Stimulated activated CD8-positive, alpha-beta memory T cell treated with anti-CD3 and anti-CD28 coated beads, Interleukin-4, amount 100 ng/mL, for 48 hours (primary cell): Measurements from ENCODE around the gene PRKAG2.
A peak's percentile ranks its signal among the peaks of the same experiment; 100 is the strongest.
"Not testable (repeated sequence)": the region's sequence is repeated elsewhere in the genome, so short reads cannot be mapped to it uniquely, and the experiment has no call there.

ENCODE experiments used
- DNase-seq: peaks from one replicate; pipeline ENCODE4 v3.0.0-alpha.2; 2020

The PRKAG2 gene

GRCh38 chr7:151761957-151762356, 115.0 kb downstream of the PRKAG2 start:
- no peak for DNase-seq

GRCh38 chr7:151761231-151761630, 115.7 kb downstream of the PRKAG2 start:
- no peak for DNase-seq

- DNase-seq: peak; percentile 73
These were observed 117.3 kb downstream of the PRKAG2 start for GRCh38 chr7:151759591-151760042.

GRCh38 chr7:151758622-151759540, 118.0 kb downstream of the PRKAG2 start:
- DNase-seq: no peak

- no peak for DNase-seq
These were observed 119.6 kb downstream of the PRKAG2 start for GRCh38 chr7:151757274-151757673.

DNA sequence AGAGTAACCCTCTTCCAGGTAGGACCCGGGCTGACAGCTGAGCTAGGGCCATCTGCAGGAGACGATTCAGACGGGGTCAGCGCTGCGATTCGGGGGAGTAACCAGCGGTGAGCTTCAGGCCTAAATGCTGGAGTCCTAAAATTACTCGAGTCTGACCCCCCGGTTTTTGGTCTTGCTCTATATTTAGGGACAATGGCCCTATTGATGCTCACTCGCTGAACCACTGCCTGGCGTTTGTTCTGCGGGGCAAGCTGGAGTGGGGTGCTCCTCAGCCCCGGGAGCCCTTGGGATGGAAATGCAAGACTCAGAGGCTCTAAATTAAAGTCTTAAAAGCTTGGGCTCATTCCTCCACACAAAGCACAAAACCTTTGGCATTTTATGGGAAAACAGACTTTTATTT, 120.0 kb downstream of the PRKAG2 start:
- no peak for DNase-seq

GRCh38 chr7:151756076-151756731, 120.7 kb downstream of the PRKAG2 start:
- DNase-seq: peak; percentile 74

DNA sequence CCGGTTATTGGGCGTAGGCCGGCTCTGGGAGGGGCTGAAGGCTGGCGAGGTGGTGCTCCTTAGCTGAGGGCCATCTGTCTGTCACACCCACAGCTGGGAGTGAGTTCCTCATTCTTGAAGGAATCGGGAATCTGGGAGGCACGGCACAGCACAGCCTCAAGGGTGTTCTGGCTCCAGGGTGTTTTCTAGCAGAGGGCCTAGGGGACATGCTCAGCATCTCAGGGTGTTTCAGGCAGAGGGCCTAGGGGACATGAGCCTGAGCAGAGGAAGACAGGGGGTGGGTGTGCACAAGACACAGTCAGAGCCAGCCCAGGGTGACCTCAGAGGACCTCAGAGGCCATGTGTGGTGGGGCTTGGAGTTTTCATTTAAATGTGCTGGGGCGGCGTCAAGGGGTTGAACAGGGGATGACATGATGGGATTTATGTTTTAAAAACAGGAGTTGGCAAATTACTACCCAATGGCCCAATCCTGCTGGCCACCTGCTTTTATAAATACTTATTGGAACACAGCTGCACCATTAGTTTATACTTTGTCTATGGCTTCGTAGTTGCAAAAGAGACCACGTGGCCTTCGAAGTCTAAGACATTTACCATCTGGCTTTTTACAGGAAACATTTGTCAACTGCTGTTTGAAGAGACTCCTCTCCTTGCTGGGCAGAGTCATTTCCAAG, 121.6 kb downstream of the PRKAG2 start:
- no peak for DNase-seq

- DNase-seq: no peak
These were observed 122.2 kb downstream of the PRKAG2 start for GRCh38 chr7:151754688-151755130.

- DNase-seq: no peak
These were observed 122.7 kb downstream of the PRKAG2 start for GRCh38 chr7:151754142-151754590.

DNA sequence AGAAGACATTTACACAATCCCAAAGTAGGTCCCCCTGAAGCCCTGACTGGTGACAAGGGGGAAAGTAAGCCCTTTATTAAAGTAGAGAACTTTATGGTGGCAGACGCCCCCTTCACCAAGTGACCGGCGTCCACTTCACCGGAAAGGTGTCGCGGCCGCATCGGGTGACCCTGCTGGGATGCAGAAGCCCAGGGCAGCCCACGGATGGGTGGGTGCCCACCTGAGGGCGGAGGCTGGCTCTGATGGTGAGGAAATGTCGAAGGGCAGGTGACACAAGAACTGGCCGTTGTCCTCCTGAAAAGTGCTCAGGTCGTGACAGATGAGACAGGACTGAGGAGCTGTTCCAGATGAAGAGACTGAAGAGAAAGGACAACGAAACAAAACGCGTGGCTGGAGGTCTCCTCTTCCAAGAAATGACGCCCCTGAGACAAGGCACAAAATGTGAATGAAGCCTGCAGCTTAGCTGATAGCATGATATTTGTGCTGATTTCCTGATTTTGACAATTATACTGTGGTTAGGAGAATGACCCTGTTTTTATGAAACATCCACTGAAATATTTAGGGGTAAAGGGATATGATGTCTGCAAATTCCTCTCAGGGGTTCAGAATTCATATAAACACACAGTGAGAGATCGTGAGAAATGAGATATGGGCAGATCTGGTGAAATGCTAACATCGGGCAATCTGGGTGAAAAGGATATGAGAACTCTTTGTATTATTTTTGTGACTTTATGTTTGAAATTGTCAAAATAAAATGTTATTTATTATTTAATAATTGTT, 123.9 kb downstream of the PRKAG2 start:
- DNase-seq: no peak

GRCh38 chr7:151752037-151752436, 124.9 kb downstream of the PRKAG2 start:
- no peak for DNase-seq

DNA sequence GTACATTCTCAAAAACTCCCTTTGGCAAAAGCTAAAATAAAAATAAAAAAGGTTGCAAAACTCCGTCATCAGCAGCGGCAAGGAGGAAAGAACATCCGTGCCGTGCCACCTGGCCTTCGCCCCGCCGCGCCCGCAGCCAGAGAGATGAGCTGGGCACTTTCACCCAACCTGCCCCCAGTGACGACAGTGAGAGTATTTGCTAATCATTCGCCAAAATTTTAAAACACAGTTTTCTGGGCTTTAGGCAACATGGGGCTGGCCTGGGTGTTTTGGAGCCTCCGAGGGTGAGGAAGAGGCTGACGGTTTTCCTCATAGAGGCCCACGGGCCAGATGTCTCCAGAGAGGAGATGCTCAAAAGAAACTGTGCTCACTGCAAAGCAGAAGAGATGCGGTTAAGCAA, 128.2 kb downstream of the PRKAG2 start:
- DNase-seq: no peak

DNA sequence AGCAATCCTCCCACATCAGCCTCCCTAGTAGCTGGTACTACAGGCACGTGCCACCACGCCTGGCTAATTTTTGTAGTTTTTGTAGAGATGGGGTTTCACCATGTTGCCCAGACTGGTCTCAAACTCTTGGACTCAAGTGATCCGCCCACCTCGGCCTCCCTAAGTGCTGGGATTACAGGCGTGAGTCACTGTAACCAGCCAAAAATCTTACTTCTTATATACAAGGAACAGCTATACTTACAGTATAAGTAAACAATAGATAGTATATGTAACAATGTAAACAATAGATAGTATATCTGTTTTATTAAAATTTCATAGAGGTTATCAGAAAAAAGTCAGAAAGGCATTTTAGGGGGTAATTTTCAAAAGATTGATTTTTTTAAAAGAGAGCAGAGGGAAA, 128.9 kb downstream of the PRKAG2 start:
- DNase-seq: not testable (repeated sequence)

- no peak for DNase-seq
These were observed 131.2 kb downstream of the PRKAG2 start for GRCh38 chr7:151745706-151746105.

- DNase-seq: peak; percentile 69
These were observed 132.0 kb downstream of the PRKAG2 start for GRCh38 chr7:151744656-151745638.

DNA sequence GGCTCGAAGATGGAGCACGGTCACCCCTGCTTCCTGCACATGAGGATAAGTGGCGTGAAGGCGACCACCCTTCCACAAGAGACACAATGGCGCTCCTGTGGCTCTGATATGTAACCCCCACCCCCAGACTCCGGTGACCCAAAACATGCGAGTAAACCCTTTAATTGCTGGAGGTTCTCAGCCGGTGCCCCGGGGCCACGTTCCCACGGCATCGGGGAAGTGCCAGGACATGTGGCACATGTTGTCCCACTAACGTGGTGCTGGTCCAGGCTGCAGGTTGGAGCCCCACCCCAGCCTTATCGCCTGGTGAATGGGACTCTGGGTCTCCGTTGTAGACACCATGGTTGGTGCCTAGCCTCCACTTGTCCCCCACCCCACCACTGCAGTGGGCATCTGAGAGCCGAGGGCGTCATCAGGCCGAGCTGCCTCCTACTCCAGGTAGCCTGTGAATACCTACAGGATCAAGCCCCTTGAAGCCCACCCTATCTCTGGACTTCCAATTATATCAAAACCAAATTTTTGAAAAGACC, 132.8 kb downstream of the PRKAG2 start:
- no peak for DNase-seq

DNA sequence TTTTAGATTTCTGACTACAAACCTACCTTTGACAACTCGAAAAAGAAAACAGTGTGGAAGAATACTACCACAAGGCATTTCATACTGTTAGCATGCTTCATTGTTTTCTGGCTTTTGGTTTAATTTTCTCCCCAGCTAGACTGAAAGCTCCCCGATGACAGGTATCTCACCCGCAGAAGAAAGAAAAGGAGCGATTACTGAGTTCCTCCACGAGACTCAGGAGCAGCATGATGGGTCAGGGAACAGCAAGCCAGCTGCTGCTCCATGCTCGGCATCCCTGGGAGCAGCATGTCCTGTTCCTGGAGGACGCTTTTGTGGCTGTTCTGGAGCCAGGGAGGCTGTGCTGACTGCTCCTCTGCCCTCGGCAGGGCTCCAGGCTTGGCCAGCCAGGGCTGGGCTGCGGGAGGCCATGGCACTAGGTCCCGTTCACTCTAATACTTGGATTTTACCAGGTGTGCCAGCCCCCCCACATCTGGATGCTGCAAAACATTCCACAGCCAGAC, 133.4 kb downstream of the PRKAG2 start:
- DNase-seq: no peak

DNA sequence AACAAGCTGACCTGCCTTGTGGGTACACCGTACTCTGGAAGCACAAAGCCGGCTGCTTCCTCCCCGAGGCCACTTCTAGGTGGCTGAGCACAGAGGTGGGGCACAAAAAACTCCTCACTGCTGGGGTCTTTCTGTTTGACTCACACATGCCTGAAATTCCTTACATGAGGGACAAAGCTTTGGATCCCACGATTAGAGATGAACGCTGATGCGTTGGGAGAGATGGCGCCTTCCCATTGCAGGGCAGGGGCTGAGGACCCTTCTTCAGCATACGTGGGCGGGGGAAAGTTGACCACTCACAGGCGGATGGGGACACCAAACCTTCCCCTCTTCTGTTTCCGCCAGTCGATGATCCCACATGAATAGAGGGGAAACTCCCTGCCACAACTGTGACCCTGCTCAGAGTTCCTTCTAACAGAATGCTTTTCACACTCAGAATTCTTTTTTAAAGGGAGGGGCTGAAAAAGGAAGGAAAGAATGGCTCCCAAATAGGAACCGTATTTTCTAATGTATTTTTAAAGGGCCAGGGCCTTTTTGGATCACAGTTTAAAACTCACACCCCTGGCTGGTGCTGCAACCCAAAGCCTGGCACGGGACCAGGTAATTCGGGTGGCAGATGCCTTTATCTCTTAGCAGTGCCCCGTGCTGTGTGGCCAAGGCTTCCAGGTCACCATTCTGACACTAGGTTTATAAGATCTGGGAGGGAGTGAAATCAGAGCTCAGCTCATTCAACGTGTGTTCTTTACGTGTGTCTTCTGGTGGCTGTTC, 134.0 kb downstream of the PRKAG2 start:
- no peak for DNase-seq

DNA sequence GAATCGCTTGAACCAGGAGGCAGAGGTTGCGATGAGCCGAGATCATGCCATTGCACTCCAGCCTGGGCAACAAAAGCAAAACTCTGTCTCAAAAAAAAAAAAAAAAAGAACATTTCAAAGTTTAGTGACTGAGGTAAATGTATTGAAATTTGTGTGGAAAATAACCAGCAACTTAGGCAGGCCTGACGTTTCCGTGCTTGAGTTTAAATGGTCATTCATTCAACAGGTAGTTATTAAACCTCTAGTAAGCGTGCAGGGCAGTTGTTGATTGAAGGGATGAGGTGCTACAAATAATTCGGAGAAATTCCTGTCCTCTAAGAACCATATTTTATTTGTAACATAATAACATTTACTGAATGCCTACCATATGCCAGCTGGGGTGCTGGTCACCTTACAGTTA, 135.3 kb downstream of the PRKAG2 start:
- no peak for DNase-seq
